Left renal cortex interstitium (tissue), 4 donors: ENCODE data around the gene TIMM17B. TPM values are rescaled to one million over a fixed set of nuclear protein-coding genes. Genes with fewer than 3 reads are reported as not detected.
A peak's percentile ranks its signal among the peaks of the same experiment; 100 is the strongest.
"Not testable (repeated sequence)": the region's sequence is repeated elsewhere in the genome, so short reads cannot be mapped to it uniquely, and the experiment has no call there.

Experiments used
- DNase-seq, 4 donors: peaks; one replicate each; pipeline ENCODE4 v3.0.0-alpha.2; 2013; ENCODE audit warnings: low read depth in 4 of 4, low spot score in 2 of 4, missing footprints in 1 of 4
- polyA plus RNA-seq, 4 donors: library from polyadenylated mRNA; unstranded; fragments of 120-200 nt; gene quantifications; one replicate each; pipeline ENCODE4 v1.2.1, GENCODE V29; 2013; ENCODE audit not compliant: insufficient read length in 4 of 4

Gene TIMM17B
- polyA plus RNA-seq, 4 donors: 37.2 to 61.4 (median 50.1) TPM

DNA sequence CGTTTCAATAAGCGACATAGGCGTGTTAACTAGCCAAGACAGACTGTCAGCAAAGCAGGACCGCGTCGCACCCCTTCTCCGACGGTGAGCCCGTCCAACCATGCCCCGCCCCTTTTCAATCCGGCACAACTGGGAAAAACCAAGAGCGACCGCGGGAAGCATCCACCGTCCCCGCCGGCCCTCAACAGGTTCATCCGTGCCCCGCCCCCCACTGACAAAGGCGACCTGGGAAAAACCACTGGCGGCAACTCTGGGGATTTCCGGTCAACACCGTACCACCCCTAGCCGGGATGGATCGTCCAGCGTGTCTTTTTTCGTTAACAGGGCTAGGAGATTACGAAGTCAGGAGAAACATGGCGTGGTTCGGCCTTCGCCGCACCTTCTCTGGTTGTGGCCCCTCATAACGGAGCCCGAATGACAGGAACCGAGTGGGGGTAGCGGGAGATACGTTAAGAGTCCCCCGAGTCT lies 377 bp downstream of the TIMM17B start:
- peak in 1 of 4 donors; percentile 46 for DNase-seq

- no peak for DNase-seq
Observed at GRCh38 chrX:48896611-48897011, 957 bp downstream of the TIMM17B start.

DNA sequence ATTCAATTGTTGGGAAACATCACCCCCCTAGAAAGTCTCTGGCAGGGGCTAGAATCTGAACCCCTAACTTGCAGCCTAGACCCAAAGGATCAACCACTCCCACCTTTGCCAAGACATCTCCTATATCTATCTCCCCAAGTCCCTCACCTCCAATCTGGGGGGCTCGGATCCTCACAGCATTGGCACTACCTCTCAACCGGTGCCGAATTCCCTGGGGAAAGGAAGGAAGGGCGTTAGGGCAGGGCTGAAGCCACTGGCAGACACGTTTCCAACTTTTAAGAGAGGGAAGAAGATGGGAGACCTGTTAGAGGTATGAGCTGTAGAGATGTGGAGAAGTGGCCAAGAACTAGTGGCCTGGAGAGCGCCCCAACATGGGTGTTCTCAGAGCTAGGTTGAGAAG lies 2.7 kb downstream of the TIMM17B start:
- DNase-seq: no peak

- no peak for DNase-seq
Observed at GRCh38 chrX:48893556-48894348, 3.8 kb downstream of the TIMM17B start.

- no peak for DNase-seq
Observed at GRCh38 chrX:48892896-48893295, 4.7 kb downstream of the TIMM17B start.

GRCh38 chrX:48891402-48892288 lies 5.9 kb downstream of the TIMM17B start:
- DNase-seq: peak in 2 of 4 donors; percentile 51 to 70

DNA sequence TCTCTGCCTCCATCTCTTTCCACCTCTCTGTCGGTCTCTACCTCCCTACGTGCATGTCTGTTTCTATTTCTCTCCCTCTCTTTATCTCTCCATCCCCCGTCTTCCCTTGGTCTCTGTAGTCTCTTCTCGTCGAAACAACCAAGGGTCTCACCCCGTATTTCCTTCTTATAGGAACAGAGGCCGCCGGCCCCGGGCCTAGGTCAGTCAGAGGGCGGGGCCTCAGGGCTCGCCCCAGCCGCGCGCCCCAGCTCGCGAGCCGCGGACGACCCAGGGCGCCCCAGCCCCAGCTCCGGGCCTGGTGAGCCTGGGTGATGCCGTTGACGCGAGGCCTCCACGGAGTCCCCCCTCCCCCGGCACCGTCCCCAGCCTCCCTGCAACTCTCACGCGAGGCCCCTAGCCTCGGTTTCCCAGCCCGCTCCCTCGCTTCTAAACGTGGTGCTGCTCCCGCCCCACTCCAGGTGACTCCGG lies 6.6 kb downstream of the TIMM17B start:
- no peak for DNase-seq

DNA sequence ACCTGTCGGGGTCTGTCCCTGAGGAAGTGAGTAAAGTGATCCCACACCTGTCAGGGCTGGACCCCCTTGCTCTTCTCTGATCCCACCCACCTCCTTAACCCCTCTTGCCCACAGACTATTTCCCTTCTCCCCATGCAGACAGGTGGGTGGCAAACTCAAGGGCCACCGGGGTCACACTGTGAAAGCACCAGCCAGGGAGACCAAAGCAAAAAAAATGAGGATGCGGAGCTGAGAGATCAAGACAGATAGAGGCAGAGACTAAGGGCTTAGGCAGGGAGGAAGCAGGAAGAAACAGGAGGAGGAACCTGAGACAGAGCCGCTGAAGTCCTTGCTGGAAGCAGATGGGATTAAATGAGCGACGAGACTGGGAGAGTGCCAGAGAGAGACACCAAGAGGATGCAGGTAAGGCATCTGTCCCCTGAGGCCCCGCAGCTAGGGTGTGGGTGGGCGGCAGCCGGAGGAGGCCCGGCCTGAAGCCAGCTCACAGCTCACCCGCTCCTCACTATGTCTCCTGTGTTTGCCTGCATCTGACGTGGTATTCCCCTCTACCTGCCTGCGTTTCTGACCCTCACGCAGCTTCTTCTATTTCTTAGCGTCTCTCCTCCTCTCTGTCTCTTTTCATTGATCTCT lies 7.2 kb downstream of the TIMM17B start:
- DNase-seq: no peak

DNA sequence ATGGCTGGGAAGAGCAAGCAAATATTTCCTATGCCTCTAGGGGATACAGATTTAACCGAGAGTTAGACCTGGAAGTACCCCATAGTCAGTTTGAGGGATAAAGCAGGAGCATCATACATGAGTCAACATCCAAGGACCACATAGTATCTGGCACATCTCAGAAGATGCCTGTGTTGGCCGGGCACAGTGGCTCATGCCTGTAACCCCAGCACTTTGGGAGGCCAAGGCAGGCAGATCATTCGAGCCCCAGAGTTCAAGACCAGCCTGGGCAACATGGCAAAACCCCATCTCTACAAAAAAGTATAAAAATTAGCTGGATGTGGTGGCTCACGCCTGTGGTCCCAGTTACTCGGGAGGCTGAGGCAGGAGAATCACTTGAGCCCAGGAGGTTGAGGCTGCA lies 11.0 kb downstream of the TIMM17B start:
- DNase-seq: not testable (repeated sequence)

DNA sequence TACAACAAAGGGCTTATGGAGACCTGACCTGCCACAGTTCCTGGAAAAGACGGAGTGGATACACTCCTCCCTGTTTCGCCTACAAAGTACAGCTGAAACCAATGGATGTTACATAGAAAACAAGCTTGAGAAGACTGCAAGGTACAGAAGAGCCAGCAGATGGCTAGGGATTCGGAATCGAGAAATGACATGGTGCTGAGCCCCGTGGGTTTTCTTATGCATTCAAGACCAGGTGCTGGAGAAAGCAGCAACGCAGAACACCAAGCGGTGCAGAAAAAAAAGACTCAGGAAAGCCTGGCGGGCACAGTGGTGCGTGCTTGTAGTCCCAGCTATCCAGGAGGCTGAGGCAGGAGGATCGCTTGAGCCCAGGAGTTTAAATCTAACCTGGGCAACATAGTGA lies 13.8 kb downstream of the TIMM17B start:
- no peak for DNase-seq

GRCh38 chrX:48876944-48877343 lies 20.6 kb downstream of the TIMM17B start:
- not testable (repeated sequence) for DNase-seq

DNA sequence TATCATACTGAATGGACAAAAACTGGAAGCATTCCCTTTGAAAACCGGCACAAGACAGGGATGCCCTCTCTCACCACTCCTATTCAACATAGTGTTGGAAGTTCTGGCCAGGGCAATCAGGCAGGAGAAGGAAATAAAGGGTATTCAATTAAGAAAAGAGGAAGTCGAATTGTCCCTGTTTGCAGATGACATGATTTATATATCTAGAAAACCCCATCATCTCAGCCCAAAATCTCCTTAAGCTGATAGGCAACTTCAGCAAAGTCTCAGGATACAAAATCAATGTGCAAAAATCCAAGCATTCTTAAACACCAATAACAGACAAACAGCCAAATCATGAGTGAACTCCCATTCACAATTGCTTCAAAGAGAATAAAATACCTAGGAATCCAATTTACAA lies 25.6 kb downstream of the TIMM17B start:
- not testable (repeated sequence) for DNase-seq

DNA sequence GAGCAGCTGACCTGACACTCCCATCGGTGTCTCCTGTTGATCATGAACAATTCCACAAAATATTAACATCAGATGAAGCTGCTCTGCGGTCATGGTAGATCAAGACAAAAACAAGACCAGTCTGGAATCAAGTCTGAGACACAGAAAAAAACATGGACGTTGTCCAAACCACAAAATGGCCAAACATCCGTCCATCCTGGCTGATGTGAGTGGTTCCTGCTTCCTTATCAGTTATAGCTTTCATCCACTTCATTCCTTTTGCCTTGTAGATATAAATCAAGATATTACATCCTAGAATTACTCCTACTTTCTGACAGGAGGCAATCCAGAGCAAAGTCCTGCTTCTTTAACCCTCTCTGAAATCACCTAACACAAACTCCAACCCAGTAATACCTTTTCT lies 33.4 kb downstream of the TIMM17B start:
- no peak for DNase-seq

- DNase-seq: no peak
Observed at GRCh38 chrX:48854898-48855297, 42.7 kb downstream of the TIMM17B start.

DNA sequence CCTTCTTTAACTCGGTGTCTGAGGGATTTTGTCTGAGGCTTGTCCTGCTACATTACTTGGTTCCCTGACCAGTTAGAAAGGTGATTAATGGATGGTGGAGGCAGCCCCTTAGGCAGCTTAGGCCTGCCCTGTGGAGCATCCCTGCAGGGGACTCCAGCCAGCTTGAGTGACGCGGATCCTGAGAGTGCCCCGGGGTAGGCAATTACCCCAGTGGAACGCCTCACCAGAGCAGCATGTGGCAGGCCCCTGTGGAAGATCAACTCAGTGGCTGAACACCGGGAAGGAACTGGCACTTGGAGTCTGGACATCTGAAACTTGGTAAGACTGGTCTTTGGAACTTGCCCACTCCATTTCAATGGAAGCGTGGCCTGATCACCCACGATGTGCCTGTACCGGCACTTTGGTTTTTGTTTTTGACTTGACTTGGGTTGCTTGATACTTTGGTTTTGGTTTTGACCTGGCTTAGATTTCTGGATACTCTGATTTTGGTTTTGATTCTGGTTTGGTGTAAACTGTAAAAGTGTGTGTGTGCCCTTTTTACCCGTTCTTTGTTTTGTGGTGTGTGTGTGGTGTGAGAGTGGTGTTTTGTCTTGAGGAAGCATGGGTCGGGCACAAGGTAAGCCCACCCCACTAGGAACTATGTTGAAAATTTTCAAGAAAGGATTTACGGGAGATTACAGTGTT lies 43.3 kb downstream of the TIMM17B start:
- not testable (repeated sequence) for DNase-seq

DNA sequence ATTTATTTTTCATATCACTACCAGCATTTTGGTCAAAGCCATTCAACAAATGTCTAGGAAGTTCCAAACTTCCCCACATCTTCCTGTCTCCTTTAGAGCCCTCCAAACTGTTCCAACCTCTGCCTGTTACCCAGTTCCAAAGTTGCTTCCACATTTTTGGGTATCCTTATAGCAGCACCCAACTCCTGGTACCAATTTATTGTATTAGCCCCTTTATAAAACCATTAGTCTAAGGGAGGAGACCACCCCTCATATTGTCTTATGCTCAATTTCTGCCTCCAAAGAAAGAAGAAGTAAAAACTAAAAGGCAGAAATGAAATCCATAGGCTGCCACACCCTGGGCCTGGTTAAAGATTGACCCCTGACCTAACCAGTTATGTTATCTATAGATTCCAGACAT lies 44.1 kb downstream of the TIMM17B start:
- DNase-seq: not testable (repeated sequence)

DNA sequence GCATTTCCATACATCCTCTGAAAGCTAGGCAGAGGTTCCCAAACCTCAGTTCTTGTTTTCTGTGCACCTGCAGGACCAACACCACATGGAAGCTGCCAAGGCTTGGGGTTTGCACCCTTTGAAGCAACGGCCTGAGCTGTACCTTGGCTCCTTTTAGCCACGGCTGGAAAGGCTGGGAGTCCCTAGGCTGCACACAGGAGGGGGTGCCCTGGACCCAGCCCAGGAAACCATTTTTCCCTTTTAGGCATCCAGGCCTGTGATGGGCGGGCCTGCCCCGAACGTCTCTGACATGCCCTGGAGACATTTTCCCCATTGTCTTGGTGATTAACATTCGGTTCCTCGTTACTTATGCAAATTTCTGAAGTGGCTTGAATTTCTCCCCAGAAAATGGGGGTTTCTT lies 44.7 kb downstream of the TIMM17B start:
- no peak for DNase-seq

- DNase-seq: no peak
Observed at GRCh38 chrX:48848847-48849246, 48.7 kb downstream of the TIMM17B start.
